Neural progenitor cell (in vitro differentiated cells): ENCODE results near the gene BRD4. TPM values are rescaled to one million over a fixed set of nuclear protein-coding genes. Genes with fewer than 3 reads are reported as not detected.

Experiments used
- DNase-seq: peaks from one replicate; pipeline ENCODE4 v3.0.0-alpha.2; 2016; ENCODE audit warnings: low spot score
- H2AFZ ChIP-seq: fragments of 200-600 bp; sonication (generic); replicated peaks from 2 replicates; pipeline ENCODE4 v1.6.1; 2016; ENCODE audit warnings: antibody characterized with exemption
- H3F3A ChIP-seq: fragments of 200-600 bp; sonication (generic); 2 replicates; pipeline ENCODE4 v1.6.1; 2016; ENCODE audit warnings: antibody characterized with exemption, low read depth
- H3K27ac ChIP-seq: fragments of 200-600 bp; sonication (generic); 2 replicates; pipeline ENCODE4 v1.5.1; 2016; ENCODE audit warnings: mild to moderate bottlenecking
- H3K27me3 ChIP-seq: fragments of 200-600 bp; sonication (generic); 2 replicates; pipeline ENCODE4 v1.6.1; 2016; ENCODE audit warnings: mild to moderate bottlenecking, moderate library complexity
- H3K36me3 ChIP-seq: fragments of 200-600 bp; sonication (generic); 2 replicates; pipeline ENCODE4 v1.5.1; 2016
- H3K4me1 ChIP-seq: fragments of 200-600 bp; sonication (generic); 2 replicates; pipeline ENCODE4 v1.6.1; 2016; ENCODE audit warnings: mixed run types
- H3K4me2 ChIP-seq: fragments of 200-600 bp; sonication (generic); 2 replicates; pipeline ENCODE4 v1.6.1; 2016
- H3K4me3 ChIP-seq: fragments of 200-600 bp; sonication (generic); 2 replicates; pipeline ENCODE4 v1.5.1; 2016
- H3K79me2 ChIP-seq: fragments of 200-600 bp; sonication (generic); 2 replicates; pipeline ENCODE4 v1.6.1; 2016; ENCODE audit warnings: low read depth
- H3K9ac ChIP-seq: fragments of 200-600 bp; sonication (generic); 2 replicates; pipeline ENCODE4 v1.6.1; 2016
- H3K9me3 ChIP-seq: fragments of 200-600 bp; sonication (generic); 2 replicates; pipeline ENCODE4 v1.5.1; 2016; ENCODE audit warnings: low read depth
- H4K20me1 ChIP-seq: fragments of 200-600 bp; sonication (generic); 2 replicates; pipeline ENCODE4 v1.6.1; 2016; ENCODE audit warnings: low read depth
- H3K27ac Mint-ChIP-seq: 3 replicates; pipeline ENCODE4 v1.8.0; 2021; ENCODE audit warnings: mixed read lengths
- H3K27me3 Mint-ChIP-seq: 2 replicates; pipeline ENCODE4 v1.8.0; 2022; ENCODE audit warnings: low read depth, mild to moderate bottlenecking, inconsistent platforms, moderate library complexity, mixed read lengths; ENCODE audit not compliant: insufficient read depth
- H3K36me3 Mint-ChIP-seq: 3 replicates; pipeline ENCODE4 v1.8.0; 2021; ENCODE audit warnings: mixed read lengths
- H3K4me1 Mint-ChIP-seq: 3 replicates; pipeline ENCODE4 v1.8.0; 2021; ENCODE audit warnings: mixed read lengths
- H3K4me3 Mint-ChIP-seq: 3 replicates; pipeline ENCODE4 v1.8.0; 2021; ENCODE audit warnings: mild to moderate bottlenecking, moderate library complexity, mixed read lengths
- H3K9me3 Mint-ChIP-seq: 3 replicates; pipeline ENCODE4 v1.8.0; 2020; ENCODE audit warnings: mixed read lengths
- EZH2 ChIP-seq: fragments of 200-600 bp; sonication (generic); IDR thresholded peaks from 2 replicates; pipeline ENCODE4 v1.6.1; 2017; ENCODE audit warnings: antibody characterized with exemption, mild to moderate bottlenecking, moderate library complexity
- EZH2phosphoT487 ChIP-seq: fragments of 200-600 bp; sonication (generic); IDR thresholded peaks from 2 replicates; pipeline ENCODE4 v1.6.1; 2017; ENCODE audit warnings: antibody characterized with exemption
- total RNA-seq: library from RNA; depleted of rRNA; stranded (reverse); fragments of >200 nt; gene quantifications from 2 replicates; pipeline ENCODE4 v1.2.3, GENCODE V29; 2015; ENCODE audit warnings: low replicate concordance
- TF ChIP-seq, protein P1 (sequence below): fragments of 200-600 bp; sonication (generic); IDR thresholded peaks from 2 replicates; pipeline ENCODE4 v1.5.1; 2017; ENCODE audit warnings: antibody characterized with exemption, mild to moderate bottlenecking

Gene BRD4
- total RNA-seq = 14.5 and 20.9 TPM in 2 replicates

DNA sequence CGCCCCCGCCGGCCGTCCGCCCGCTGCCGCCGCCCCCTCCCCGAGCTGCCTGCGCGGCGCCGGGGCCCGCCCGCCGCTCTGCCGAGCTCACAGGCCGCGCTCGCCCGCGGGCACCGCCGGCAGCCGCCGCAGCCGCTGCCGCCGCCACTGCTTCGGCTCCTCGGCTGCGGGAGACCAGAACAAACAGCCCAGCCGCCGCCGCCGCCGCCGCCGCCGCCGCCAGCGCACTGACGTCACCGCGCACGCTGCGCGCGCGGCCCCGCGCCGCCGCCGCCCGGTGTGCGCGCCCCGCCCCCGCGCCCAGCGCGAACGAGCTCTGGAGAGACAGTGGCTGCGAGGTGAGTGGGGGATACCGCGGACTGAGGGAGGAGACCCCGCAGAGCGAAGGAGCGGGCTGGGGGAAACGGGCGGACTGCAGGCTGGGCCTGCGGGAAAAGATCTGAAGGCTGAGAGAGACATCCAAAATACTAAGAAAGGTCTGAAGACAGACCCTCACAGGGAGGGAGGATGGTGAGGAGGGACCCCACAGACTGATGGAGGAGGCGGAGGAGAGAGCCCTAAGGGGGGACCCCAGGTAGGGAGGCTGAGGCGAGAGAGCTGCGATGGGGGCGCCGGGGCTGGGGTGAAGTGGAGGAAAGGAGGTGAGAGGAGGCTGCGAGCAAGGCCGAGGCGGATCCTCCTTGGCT lies at the start of gene BRD4:
TSS of gene BRD4 (minus strand) at position 229 of the 686 bp plus-strand sequence. CDS start 59,440 bp downstream, outside the sequence.
- Histone ChIP-seq H3K27me3 (no peaks in the 10 kb centered on the region), H3K36me3 (no peaks in the 10 kb centered on the region), H3K9ac (peak within 1 kb of the TSS; percentile 88), H2AFZ (peak within 1 kb of the TSS; percentile 70), H3K4me2 (peak within 1 kb of the TSS; percentile 91), H3F3A (no peaks in the 10 kb centered on the region), H3K4me3 (peak within 1 kb of the TSS; percentile 94), H3K27ac (peak within 1 kb of the TSS; percentile 97), H3K4me1 (peaks cover 3% of the 10 kb centered on the region), H3K9me3 (no peaks in the 10 kb centered on the region), H3K79me2 (peaks cover 61% of the 10 kb centered on the region), H4K20me1 (peaks cover 41% of the 10 kb centered on the region)
- peak; percentile 90 for DNase-seq
- peaks cover 15% of the 10 kb centered on the region for H3K36me3 Mint-ChIP-seq
- no peak for TF ChIP-seq EZH2phosphoT487
- TF ChIP-seq, protein P1, sequence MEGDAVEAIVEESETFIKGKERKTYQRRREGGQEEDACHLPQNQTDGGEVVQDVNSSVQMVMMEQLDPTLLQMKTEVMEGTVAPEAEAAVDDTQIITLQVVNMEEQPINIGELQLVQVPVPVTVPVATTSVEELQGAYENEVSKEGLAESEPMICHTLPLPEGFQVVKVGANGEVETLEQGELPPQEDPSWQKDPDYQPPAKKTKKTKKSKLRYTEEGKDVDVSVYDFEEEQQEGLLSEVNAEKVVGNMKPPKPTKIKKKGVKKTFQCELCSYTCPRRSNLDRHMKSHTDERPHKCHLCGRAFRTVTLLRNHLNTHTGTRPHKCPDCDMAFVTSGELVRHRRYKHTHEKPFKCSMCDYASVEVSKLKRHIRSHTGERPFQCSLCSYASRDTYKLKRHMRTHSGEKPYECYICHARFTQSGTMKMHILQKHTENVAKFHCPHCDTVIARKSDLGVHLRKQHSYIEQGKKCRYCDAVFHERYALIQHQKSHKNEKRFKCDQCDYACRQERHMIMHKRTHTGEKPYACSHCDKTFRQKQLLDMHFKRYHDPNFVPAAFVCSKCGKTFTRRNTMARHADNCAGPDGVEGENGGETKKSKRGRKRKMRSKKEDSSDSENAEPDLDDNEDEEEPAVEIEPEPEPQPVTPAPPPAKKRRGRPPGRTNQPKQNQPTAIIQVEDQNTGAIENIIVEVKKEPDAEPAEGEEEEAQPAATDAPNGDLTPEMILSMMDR = no peak
- TF ChIP-seq EZH2 = no peak
- H3K27ac Mint-ChIP-seq = peak within 1 kb of the TSS; percentile 99
- H3K27me3 Mint-ChIP-seq = peaks cover 6% of the 10 kb centered on the region
- H3K4me3 Mint-ChIP-seq = peak within 1 kb of the TSS; percentile 99
- H3K9me3 Mint-ChIP-seq = no peaks in the 10 kb centered on the region
- peaks cover 39% of the 10 kb centered on the region for H3K4me1 Mint-ChIP-seq

DNA sequence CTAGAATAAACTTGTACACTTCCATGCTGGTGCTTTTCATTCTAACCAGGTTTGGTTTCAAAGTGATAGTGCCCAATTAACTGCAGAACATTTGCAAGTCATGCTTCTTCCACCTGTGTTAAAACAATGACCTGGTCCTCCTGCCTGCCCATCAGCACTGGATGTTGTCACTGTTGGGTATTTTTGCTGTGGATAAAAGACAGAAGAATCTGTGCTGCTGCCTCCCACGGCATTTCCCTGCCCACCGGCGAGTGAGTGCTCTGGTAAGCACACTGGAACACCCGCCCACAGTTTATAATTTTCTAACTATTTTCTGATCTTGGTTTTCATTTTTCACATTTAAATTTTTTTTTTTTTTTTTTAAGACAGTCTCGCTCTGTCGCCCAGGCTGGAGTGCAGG lies 49.5 kb upstream of the BRD4 start:
- peaks cover 5% of the 10 kb centered on the region for H3K27me3 Mint-ChIP-seq
- H3K27me3 ChIP-seq = no peaks in the 10 kb centered on the region
- peaks cover 48% of the 10 kb centered on the region for H3F3A ChIP-seq
- peaks cover 35% of the 10 kb centered on the region for H4K20me1 ChIP-seq
- no peaks in the 10 kb centered on the region for H3K9me3 ChIP-seq
- H3K4me3 Mint-ChIP-seq = peak overlapping the region; percentile 81
- no peak overlapping the region for H3K4me3 ChIP-seq
- H3K4me2 ChIP-seq = no peak overlapping the region
- peaks cover 8% of the 10 kb centered on the region for H3K36me3 Mint-ChIP-seq
- no peak overlapping the region for H3K27ac Mint-ChIP-seq
- no peaks in the 10 kb centered on the region for H3K9me3 Mint-ChIP-seq
- TF ChIP-seq EZH2phosphoT487 = no peak
- no peak for TF ChIP-seq EZH2
- TF ChIP-seq, protein P1 = no peak
- no peak overlapping the region for H2AFZ ChIP-seq
- no peak overlapping the region for H3K27ac ChIP-seq
- H3K4me1 ChIP-seq = peaks cover 9% of the 10 kb centered on the region
- H3K36me3 ChIP-seq = peaks cover 3% of the 10 kb centered on the region
- peaks cover 68% of the 10 kb centered on the region for H3K79me2 ChIP-seq
- H3K9ac ChIP-seq = no peak overlapping the region
- no peak for DNase-seq
- peaks cover 28% of the 10 kb centered on the region for H3K4me1 Mint-ChIP-seq

DNA sequence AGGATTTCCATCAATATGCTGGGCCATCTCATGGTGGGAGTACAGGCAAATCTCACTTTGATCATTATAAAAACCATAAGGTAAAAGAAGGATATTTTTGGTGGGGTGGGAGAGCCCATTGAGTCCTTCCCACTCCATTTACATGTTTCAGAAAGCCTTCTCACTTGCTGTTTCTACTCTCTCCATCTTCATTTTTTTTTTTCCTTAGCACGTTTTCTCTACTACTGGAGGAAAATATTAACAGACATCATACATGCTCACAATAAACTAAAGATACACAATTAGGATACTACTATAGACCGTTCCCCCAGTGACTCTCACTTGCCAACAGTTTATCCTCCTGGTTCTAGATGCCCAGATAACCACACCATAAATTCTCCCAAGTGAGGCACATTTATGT lies 49.1 kb upstream of the BRD4 start:
- Histone ChIP-seq H3K4me1 (peaks cover 9% of the 10 kb centered on the region), H2AFZ (no peak overlapping the region), H3K27me3 (no peaks in the 10 kb centered on the region), H3K79me2 (peaks cover 69% of the 10 kb centered on the region), H3K27ac (peak overlapping the region; percentile 78), H3K9me3 (no peaks in the 10 kb centered on the region), H3K9ac (no peak overlapping the region), H3F3A (peaks cover 48% of the 10 kb centered on the region), H3K36me3 (peaks cover 3% of the 10 kb centered on the region), H4K20me1 (peaks cover 39% of the 10 kb centered on the region), H3K4me2 (no peak overlapping the region), H3K4me3 (no peak overlapping the region)
- H3K9me3 Mint-ChIP-seq = no peaks in the 10 kb centered on the region
- H3K27ac Mint-ChIP-seq = no peak overlapping the region
- peaks cover 5% of the 10 kb centered on the region for H3K27me3 Mint-ChIP-seq
- peak overlapping the region; percentile 81 for H3K4me3 Mint-ChIP-seq
- H3K4me1 Mint-ChIP-seq = peaks cover 32% of the 10 kb centered on the region
- DNase-seq = no peak
- peaks cover 7% of the 10 kb centered on the region for H3K36me3 Mint-ChIP-seq
- no peak for TF ChIP-seq EZH2phosphoT487
- TF ChIP-seq EZH2 = no peak
- TF ChIP-seq, protein P1 = no peak
